IPS-15b (cell line): ENCODE data around the gene TMEM132E.
A peak's percentile ranks its signal among the peaks of the same experiment; 100 is the strongest.

Experiments
- H3K27me3 ChIP-seq: one replicate; pipeline ENCODE4 v1.6.1; 2013; ENCODE audit warnings: low read length; ENCODE audit not compliant: control insufficient read depth, insufficient read depth
- H3K36me3 ChIP-seq: one replicate; pipeline ENCODE4 v1.6.1; 2013; ENCODE audit warnings: low read length; ENCODE audit not compliant: control insufficient read depth, insufficient read depth
- H3K4me1 ChIP-seq: one replicate; pipeline ENCODE4 v1.6.1; 2013; ENCODE audit warnings: mild to moderate bottlenecking, low read length; ENCODE audit not compliant: control insufficient read depth, insufficient read depth
- H3K4me3 ChIP-seq: one replicate; pipeline ENCODE4 v1.5.1; 2013; ENCODE audit warnings: low read depth, low read length
- H3K9ac ChIP-seq: one replicate; pipeline ENCODE4 v1.6.1; 2013; ENCODE audit warnings: low read depth, mild to moderate bottlenecking, low read length
- H3K9me3 ChIP-seq: one replicate; pipeline ENCODE4 v1.6.1; 2013; ENCODE audit warnings: mild to moderate bottlenecking, low read length; ENCODE audit not compliant: control insufficient read depth, insufficient read depth

Gene TMEM132E

GRCh38 chr17:34571428-34572130 lies 7.8 kb upstream of the TMEM132E start:
- Histone ChIP-seq H3K4me1 (peaks cover 2% of the 10 kb centered on the region), H3K4me3 (no peak overlapping the region), H3K9ac (no peak overlapping the region), H3K27me3 (peaks cover 85% of the 10 kb centered on the region), H3K9me3 (no peaks in the 10 kb centered on the region), H3K36me3 (no peaks in the 10 kb centered on the region)

- H3K27me3 ChIP-seq = peaks cover 85% of the 10 kb centered on the region
- no peaks in the 10 kb centered on the region for H3K36me3 ChIP-seq
- peaks cover 7% of the 10 kb centered on the region for H3K4me1 ChIP-seq
- H3K9me3 ChIP-seq = no peaks in the 10 kb centered on the region
- H3K9ac ChIP-seq = no peak overlapping the region
- H3K4me3 ChIP-seq = no peak overlapping the region
Measured at GRCh38 chr17:34572483-34572882, 6.9 kb upstream of the TMEM132E start.

GRCh38 chr17:34575182-34575581 lies 4.2 kb upstream of the TMEM132E start:
- peaks cover 96% of the 10 kb centered on the region for H3K27me3 ChIP-seq
- H3K4me1 ChIP-seq = peaks cover 15% of the 10 kb centered on the region
- no peak overlapping the region for H3K4me3 ChIP-seq

GRCh38 chr17:34578016-34578415 lies 1.4 kb upstream of the TMEM132E start:
- Histone ChIP-seq H3K9me3 (no peaks in the 10 kb centered on the region), H3K4me3 (peak overlapping the region; percentile 63), H3K9ac (no peak overlapping the region), H3K27me3 (peaks cover 98% of the 10 kb centered on the region), H3K36me3 (no peaks in the 10 kb centered on the region), H3K4me1 (peaks cover 15% of the 10 kb centered on the region)

More at GRCh38 chr17:34575182-34575581, 4.2 kb upstream of the TMEM132E start:
- H3K9me3 ChIP-seq = no peaks in the 10 kb centered on the region
- no peaks in the 10 kb centered on the region for H3K36me3 ChIP-seq
- H3K9ac ChIP-seq = no peak overlapping the region

- Histone ChIP-seq H3K9ac (no peak overlapping the region), H3K36me3 (no peaks in the 10 kb centered on the region), H3K4me3 (peak overlapping the region; percentile 63), H3K9me3 (no peaks in the 10 kb centered on the region), H3K27me3 (peaks cover 98% of the 10 kb centered on the region), H3K4me1 (peaks cover 15% of the 10 kb centered on the region)
Measured at GRCh38 chr17:34578656-34579016, 746 bp upstream of the TMEM132E start.

- no peaks in the 10 kb centered on the region for H3K36me3 ChIP-seq
- peaks cover 100% of the 10 kb centered on the region for H3K27me3 ChIP-seq
- H3K9me3 ChIP-seq = no peaks in the 10 kb centered on the region
- no peak overlapping the region for H3K9ac ChIP-seq
- H3K4me3 ChIP-seq = peak overlapping the region; percentile 63
- peaks cover 15% of the 10 kb centered on the region for H3K4me1 ChIP-seq
Measured at GRCh38 chr17:34579979-34580684, 750 bp downstream of the TMEM132E start.

- no peaks in the 10 kb centered on the region for H3K9me3 ChIP-seq
- peaks cover 100% of the 10 kb centered on the region for H3K27me3 ChIP-seq
- H3K9ac ChIP-seq = no peak overlapping the region
- peaks cover 15% of the 10 kb centered on the region for H3K4me1 ChIP-seq
- H3K36me3 ChIP-seq = no peaks in the 10 kb centered on the region
- peak overlapping the region; percentile 63 for H3K4me3 ChIP-seq
Measured at GRCh38 chr17:34580685-34581445, 1.5 kb downstream of the TMEM132E start.

- peaks cover 100% of the 10 kb centered on the region for H3K27me3 ChIP-seq
- H3K9me3 ChIP-seq = no peaks in the 10 kb centered on the region
- H3K9ac ChIP-seq = no peak overlapping the region
- no peaks in the 10 kb centered on the region for H3K36me3 ChIP-seq
- H3K4me1 ChIP-seq = peaks cover 15% of the 10 kb centered on the region
- H3K4me3 ChIP-seq = peak overlapping the region; percentile 63
Measured at GRCh38 chr17:34581446-34582184, 2.2 kb downstream of the TMEM132E start.

- H3K27me3 ChIP-seq = peaks cover 100% of the 10 kb centered on the region
- H3K9ac ChIP-seq = no peak overlapping the region
- no peaks in the 10 kb centered on the region for H3K36me3 ChIP-seq
- H3K9me3 ChIP-seq = no peaks in the 10 kb centered on the region
- peaks cover 11% of the 10 kb centered on the region for H3K4me1 ChIP-seq
- H3K4me3 ChIP-seq = peak overlapping the region; percentile 63
Measured at GRCh38 chr17:34582185-34582900, 3.0 kb downstream of the TMEM132E start.

- Histone ChIP-seq H3K9me3 (no peaks in the 10 kb centered on the region), H3K4me3 (peak overlapping the region; percentile 20), H3K36me3 (no peaks in the 10 kb centered on the region), H3K4me1 (peaks cover 6% of the 10 kb centered on the region), H3K9ac (no peak overlapping the region), H3K27me3 (peaks cover 100% of the 10 kb centered on the region)
Measured at GRCh38 chr17:34582901-34583245, 3.5 kb downstream of the TMEM132E start.
